GM18858 (cell line): ENCODE data around the gene DENND1A.
"Not testable (repeated sequence)": the region's sequence is repeated elsewhere in the genome, so short reads cannot be mapped to it uniquely, and the experiment has no call there.

Source experiments
- ATAC-seq: cut with Tn5 transposase; IDR thresholded peaks from one replicate; pipeline ENCODE4 v1.9.1; 2021; ENCODE audit not compliant: unreplicated experiment

The DENND1A gene

DNA sequence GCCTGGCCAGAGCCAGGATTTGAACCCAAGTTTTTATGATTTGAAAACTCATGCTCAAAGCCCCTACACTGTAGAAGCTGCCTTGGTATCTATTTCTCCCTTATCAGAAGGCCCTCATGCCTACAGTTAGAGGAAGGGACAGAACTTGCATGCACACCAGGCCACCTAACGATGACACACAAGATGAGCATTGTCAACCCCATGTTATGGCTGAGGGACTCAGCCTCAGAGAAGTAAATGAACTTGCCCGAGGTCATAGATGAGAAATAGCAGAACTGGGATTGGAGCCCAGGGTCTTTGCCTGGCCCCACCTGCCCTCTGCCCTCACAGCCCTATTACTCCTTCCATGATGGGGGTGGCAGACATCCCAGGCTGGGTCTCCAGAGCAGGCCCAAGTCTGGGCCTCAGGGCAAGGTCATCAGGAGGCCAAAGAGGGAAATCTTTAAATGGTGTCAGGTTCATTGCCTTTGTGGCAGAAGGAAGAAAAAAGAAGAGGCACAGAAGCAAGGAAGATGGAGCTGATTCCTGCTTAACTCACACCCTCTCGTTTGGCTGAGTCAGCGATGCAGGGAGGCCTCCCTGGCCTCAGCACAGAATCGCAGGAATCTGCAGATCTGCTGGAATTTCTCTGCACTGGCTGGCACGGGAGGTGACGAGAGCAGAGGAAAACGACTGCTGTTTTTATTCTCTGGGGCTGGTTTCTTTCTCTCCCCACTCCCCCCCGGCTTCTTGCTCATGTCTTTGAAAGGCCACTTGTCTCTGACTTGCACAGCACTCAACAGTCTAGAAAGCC is 594.5 kb downstream of the DENND1A start:
- no peak for ATAC-seq

GRCh38 chr9:123334639-123335038 is 595.3 kb downstream of the DENND1A start:
- ATAC-seq, result no peak

GRCh38 chr9:123333058-123333669 is 596.8 kb downstream of the DENND1A start:
- not testable (repeated sequence) for ATAC-seq

DNA sequence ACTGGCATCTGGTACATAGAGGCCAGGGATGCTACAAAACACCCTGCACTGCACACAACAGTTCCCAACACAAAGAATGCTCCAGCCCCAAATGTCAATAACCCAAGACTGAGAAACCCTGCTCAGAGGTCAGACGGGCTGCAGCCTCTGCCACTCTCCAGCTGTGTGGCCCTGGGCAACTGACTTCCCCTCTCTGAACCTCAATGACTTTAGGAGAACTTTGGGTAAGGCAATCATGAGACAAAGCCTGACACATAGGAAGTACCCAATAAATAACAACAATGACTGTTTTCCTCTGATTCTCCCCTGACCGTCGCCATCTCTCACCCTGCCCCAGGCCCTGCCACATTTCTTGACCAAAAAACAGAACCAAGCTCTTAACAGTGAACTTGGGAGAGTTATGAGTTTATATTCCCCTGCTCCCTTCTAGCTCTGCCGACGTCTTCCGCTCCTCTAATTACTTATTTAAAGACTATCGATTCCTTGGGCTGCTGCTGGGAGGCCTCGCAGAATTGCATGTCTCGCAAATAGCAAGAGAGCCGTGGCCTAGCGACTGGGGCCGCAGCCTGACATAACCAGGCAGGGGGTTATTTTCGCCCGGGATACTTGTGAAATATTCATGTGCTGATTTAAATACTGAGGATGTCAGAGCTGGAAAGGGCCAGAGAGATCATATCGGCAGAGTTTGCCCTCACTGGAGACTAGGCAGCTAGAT is 598.4 kb downstream of the DENND1A start:
- ATAC-seq, result no peak
